HG03175 (cell line): ENCODE measurements around the gene SYNJ2.
"Not testable (repeated sequence)": the region's sequence is repeated elsewhere in the genome, so short reads cannot be mapped to it uniquely, and the experiment has no call there.

Experiments used
- ATAC-seq: cut with Tn5 transposase; IDR thresholded peaks from one replicate; pipeline ENCODE4 v1.9.1; 2021; ENCODE audit warnings: mild to moderate bottlenecking, moderate library complexity; ENCODE audit not compliant: unreplicated experiment

Gene SYNJ2

GRCh38 chr6:157954150-157955117, 27.2 kb upstream of the SYNJ2 start:
- no peak for ATAC-seq

GRCh38 chr6:157955675-157956074, 26.0 kb upstream of the SYNJ2 start:
- ATAC-seq: no peak

GRCh38 chr6:157956171-157956730, 25.4 kb upstream of the SYNJ2 start:
- ATAC-seq: no peak

- ATAC-seq: no peak
These were observed 22.0 kb upstream of the SYNJ2 start for GRCh38 chr6:157959451-157960227.

GRCh38 chr6:157961153-157961831, 20.4 kb upstream of the SYNJ2 start:
- ATAC-seq: no peak

GRCh38 chr6:157961832-157962575, 19.7 kb upstream of the SYNJ2 start:
- no peak for ATAC-seq

- ATAC-seq: no peak
These were observed 18.9 kb upstream of the SYNJ2 start for GRCh38 chr6:157962601-157963302.

GRCh38 chr6:157964100-157964499, 17.6 kb upstream of the SYNJ2 start:
- no peak for ATAC-seq

- no peak for ATAC-seq
These were observed 16.3 kb upstream of the SYNJ2 start for GRCh38 chr6:157965387-157965786.

GRCh38 chr6:157966589-157966977, 15.1 kb upstream of the SYNJ2 start:
- ATAC-seq: no peak

- ATAC-seq: no peak
These were observed 14.6 kb upstream of the SYNJ2 start for GRCh38 chr6:157967020-157967419.

- ATAC-seq: no peak
These were observed 14.2 kb upstream of the SYNJ2 start for GRCh38 chr6:157967486-157967885.

GRCh38 chr6:157972177-157972576, 9.5 kb upstream of the SYNJ2 start:
- not testable (repeated sequence) for ATAC-seq

GRCh38 chr6:157974341-157974894, 7.2 kb upstream of the SYNJ2 start:
- no peak for ATAC-seq

- ATAC-seq: no peak
These were observed 6.7 kb upstream of the SYNJ2 start for GRCh38 chr6:157974967-157975366.

GRCh38 chr6:157975456-157975855, 6.2 kb upstream of the SYNJ2 start:
- no peak for ATAC-seq

GRCh38 chr6:157976345-157977175, 5.1 kb upstream of the SYNJ2 start:
- no peak for ATAC-seq

GRCh38 chr6:157977176-157977804, 4.4 kb upstream of the SYNJ2 start:
- no peak for ATAC-seq
